ENCODE data around the gene MAGI2. TPM values are rescaled to one million over a fixed set of nuclear protein-coding genes. Genes with fewer than 3 reads are reported as not detected.

The MAGI2 gene
- total and polyA plus RNA-seq, 2 experiments from 2014 or later: 10.4 to 26.4 TPM

DNA sequence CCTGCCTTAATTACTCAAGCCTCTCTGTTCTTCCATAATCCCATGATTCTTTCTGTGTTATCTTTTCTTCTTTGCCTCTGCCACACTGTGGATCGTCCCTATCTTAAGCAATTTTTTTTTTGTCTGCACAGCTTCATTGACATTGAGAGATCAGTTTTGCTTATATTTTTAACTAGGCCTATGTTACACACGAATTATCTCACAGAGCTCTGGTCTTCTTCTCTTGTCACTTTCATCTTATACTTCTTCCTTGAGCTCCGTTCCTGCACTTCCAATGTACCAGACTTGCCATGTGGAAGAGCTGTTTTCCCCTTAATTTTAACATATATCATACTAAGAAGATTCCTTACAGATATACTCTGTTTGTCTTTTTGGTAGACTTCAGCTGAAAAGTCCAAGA, 106.1 kb downstream of the MAGI2 start:
- no peak overlapping the region for H3K27ac Mint-ChIP-seq
- H3K36me3 ChIP-seq (ENCODE audit: insufficient read depth): no peaks in the 10 kb centered on the region

More for the DNA sequence above, 106.1 kb downstream of the MAGI2 start:
- Histone ChIP-seq H3K4me1 (ENCODE audit: insufficient read depth) (no peaks in the 10 kb centered on the region), H3K4me3 (no peak overlapping the region), H3K9me2 (ENCODE audit: insufficient read depth) (no peaks in the 10 kb centered on the region), H2AFZ (no peak overlapping the region), H3K79me2 (replicated peaks; ENCODE audit: insufficient read depth) (no peaks in the 10 kb centered on the region), H3K4me2 (no peak overlapping the region), H3K27me3 (ENCODE audit: insufficient read depth) (no peaks in the 10 kb centered on the region), H4K20me1 (replicated peaks; ENCODE audit: insufficient read depth) (no peaks in the 10 kb centered on the region), H3K27ac (ENCODE audit: low read depth) (no peak overlapping the region), H3F3A (replicated peaks; ENCODE audit: low read depth) (no peaks in the 10 kb centered on the region)
- no peak for DNase-seq (ENCODE audit: low spot score)
- H3K4me1 Mint-ChIP-seq: no peaks in the 10 kb centered on the region
- no peaks in the 10 kb centered on the region for H3K27me3 Mint-ChIP-seq (ENCODE audit: insufficient read depth, low read depth, poor library complexity)
- H3K36me3 Mint-ChIP-seq (ENCODE audit: low read depth): no peaks in the 10 kb centered on the region
- H3K4me3 Mint-ChIP-seq: no peak overlapping the region
- H3K9me3 Mint-ChIP-seq: no peaks in the 10 kb centered on the region
- TF ChIP-seq ZNF114 (CRISPR knock-in tag; IDR thresholded peaks at IDR 0.05) (no peak), ZNF331 (CRISPR knock-in tag; IDR thresholded peaks at IDR 0.05; ENCODE audit: low read depth) (no peak), NANOG (IDR thresholded peaks at IDR 0.05; ENCODE audit: borderline replicate concordance) (no peak), ZNF462 (CRISPR knock-in tag; IDR thresholded peaks at IDR 0.05) (no peak), STAT1 (IDR thresholded peaks at IDR 0.05; ENCODE audit: unreplicated experiment) (no peak), EZH2phosphoT487 (IDR thresholded peaks at IDR 0.05; ENCODE audit: unreplicated experiment) (no peak), CREB1 (CRISPR knock-in tag; IDR thresholded peaks at IDR 0.05; ENCODE audit: low read depth) (no peak), EZH2 (IDR thresholded peaks at IDR 0.05; ENCODE audit: low read depth, unreplicated experiment) (no peak), POLR2AphosphoS5 (IDR thresholded peaks at IDR 0.05; ENCODE audit: low read depth) (no peak), JUNB (IDR thresholded peaks at IDR 0.05; ENCODE audit: unreplicated experiment) (no peak)
- TF ChIP-seq, protein P1, sequence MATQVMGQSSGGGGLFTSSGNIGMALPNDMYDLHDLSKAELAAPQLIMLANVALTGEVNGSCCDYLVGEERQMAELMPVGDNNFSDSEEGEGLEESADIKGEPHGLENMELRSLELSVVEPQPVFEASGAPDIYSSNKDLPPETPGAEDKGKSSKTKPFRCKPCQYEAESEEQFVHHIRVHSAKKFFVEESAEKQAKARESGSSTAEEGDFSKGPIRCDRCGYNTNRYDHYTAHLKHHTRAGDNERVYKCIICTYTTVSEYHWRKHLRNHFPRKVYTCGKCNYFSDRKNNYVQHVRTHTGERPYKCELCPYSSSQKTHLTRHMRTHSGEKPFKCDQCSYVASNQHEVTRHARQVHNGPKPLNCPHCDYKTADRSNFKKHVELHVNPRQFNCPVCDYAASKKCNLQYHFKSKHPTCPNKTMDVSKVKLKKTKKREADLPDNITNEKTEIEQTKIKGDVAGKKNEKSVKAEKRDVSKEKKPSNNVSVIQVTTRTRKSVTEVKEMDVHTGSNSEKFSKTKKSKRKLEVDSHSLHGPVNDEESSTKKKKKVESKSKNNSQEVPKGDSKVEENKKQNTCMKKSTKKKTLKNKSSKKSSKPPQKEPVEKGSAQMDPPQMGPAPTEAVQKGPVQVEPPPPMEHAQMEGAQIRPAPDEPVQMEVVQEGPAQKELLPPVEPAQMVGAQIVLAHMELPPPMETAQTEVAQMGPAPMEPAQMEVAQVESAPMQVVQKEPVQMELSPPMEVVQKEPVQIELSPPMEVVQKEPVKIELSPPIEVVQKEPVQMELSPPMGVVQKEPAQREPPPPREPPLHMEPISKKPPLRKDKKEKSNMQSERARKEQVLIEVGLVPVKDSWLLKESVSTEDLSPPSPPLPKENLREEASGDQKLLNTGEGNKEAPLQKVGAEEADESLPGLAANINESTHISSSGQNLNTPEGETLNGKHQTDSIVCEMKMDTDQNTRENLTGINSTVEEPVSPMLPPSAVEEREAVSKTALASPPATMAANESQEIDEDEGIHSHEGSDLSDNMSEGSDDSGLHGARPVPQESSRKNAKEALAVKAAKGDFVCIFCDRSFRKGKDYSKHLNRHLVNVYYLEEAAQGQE (IDR thresholded peaks at IDR 0.05; ENCODE audit: unreplicated experiment): no peak
- TF ChIP-seq, protein P2, sequence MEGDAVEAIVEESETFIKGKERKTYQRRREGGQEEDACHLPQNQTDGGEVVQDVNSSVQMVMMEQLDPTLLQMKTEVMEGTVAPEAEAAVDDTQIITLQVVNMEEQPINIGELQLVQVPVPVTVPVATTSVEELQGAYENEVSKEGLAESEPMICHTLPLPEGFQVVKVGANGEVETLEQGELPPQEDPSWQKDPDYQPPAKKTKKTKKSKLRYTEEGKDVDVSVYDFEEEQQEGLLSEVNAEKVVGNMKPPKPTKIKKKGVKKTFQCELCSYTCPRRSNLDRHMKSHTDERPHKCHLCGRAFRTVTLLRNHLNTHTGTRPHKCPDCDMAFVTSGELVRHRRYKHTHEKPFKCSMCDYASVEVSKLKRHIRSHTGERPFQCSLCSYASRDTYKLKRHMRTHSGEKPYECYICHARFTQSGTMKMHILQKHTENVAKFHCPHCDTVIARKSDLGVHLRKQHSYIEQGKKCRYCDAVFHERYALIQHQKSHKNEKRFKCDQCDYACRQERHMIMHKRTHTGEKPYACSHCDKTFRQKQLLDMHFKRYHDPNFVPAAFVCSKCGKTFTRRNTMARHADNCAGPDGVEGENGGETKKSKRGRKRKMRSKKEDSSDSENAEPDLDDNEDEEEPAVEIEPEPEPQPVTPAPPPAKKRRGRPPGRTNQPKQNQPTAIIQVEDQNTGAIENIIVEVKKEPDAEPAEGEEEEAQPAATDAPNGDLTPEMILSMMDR (conservative IDR thresholded peaks at IDR 0.05; ENCODE audit: low read depth in 2 of 2): no peak
- TF ChIP-seq, protein P3, sequence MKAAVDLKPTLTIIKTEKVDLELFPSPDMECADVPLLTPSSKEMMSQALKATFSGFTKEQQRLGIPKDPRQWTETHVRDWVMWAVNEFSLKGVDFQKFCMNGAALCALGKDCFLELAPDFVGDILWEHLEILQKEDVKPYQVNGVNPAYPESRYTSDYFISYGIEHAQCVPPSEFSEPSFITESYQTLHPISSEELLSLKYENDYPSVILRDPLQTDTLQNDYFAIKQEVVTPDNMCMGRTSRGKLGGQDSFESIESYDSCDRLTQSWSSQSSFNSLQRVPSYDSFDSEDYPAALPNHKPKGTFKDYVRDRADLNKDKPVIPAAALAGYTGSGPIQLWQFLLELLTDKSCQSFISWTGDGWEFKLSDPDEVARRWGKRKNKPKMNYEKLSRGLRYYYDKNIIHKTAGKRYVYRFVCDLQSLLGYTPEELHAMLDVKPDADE (IDR thresholded peaks at IDR 0.05): no peak
- ATAC-seq: no peak
